Measurements from ENCODE around the gene KCNH3.

GRCh38 chr12:49519574-49519936 is 19.3 kb upstream of the KCNH3 start:
- TF ChIP-seq CTCF (conservative IDR thresholded peaks at IDR 0.05 in 1 of 2, IDR thresholded peaks at IDR 0.05 in 1 of 2; ENCODE audit: low read depth in 1 of 2, low read length in 2 of 2): no peak
- no peak for TF ChIP-seq EZH2 (IDR thresholded peaks at IDR 0.05; ENCODE audit: low read length, missing control alignments)
